Breast epithelium (tissue), 4 donors: Measurements from ENCODE around the gene SEMA4D. TPM values are rescaled to one million over a fixed set of nuclear protein-coding genes. Genes with fewer than 3 reads are reported as not detected.

ENCODE experiments used
- DNase-seq, 2 donors: peaks; one replicate each; pipeline ENCODE4 v3.0.0-alpha.2; 2019; ENCODE audit warnings: low spot score in 2 of 2
- H3K27ac ChIP-seq, 2 donors: fragments of 200-600 bp; sonication (generic) in 1 of 2; one replicate each; pipeline ENCODE4 v1.5.1; 2016 to 2019; ENCODE audit warnings: mild to moderate bottlenecking in 1 of 2
- H3K27me3 ChIP-seq, 2 donors: fragments of 200-600 bp; sonication (generic) in 1 of 2; one replicate each; pipeline versions ENCODE4 v1.5.1 to v1.6.0; 2017 to 2019; ENCODE audit warnings: control low read depth in 1 of 2, mild to moderate bottlenecking in 1 of 2
- H3K36me3 ChIP-seq: fragments of 200-600 bp; one replicate; pipeline ENCODE4 v1.5.1; 2019
- H3K4me1 ChIP-seq, 2 donors: fragments of 200-600 bp; sonication (generic); one replicate each; pipeline ENCODE4 v1.5.1; 2016 to 2019; ENCODE audit warnings: control low read depth in 1 of 2
- H3K4me3 ChIP-seq, 3 donors: fragments of 200-600 bp; sonication (generic); 1 replicate in 2 of 3; 2 replicates in 1 of 3; pipeline ENCODE4 v1.5.1; 2016 to 2019; ENCODE audit warnings: mild to moderate bottlenecking in 3 of 3, moderate library complexity in 2 of 3
- H3K9me3 ChIP-seq, 2 donors: fragments of 200-600 bp; sonication (generic) in 1 of 2; one replicate each; pipeline ENCODE4 v1.5.1; 2016 to 2019; ENCODE audit warnings: control low read depth in 1 of 2
- CTCF ChIP-seq, 3 donors: fragments of 450-650 bp; IDR thresholded peaks; one replicate each; pipeline ENCODE4 v1.5.1; 2016 to 2017; ENCODE audit warnings: antibody characterized with exemption in 3 of 3, mild to moderate bottlenecking in 3 of 3, moderate library complexity in 3 of 3
- POLR2A ChIP-seq: fragments of 450-650 bp; IDR thresholded peaks from one replicate; pipeline ENCODE4 v1.6.1; 2016; ENCODE audit warnings: antibody characterized with exemption, mild to moderate bottlenecking, moderate library complexity
- POLR2AphosphoS5 ChIP-seq, 3 donors: sonication (generic); formaldehyde crosslinking; IDR thresholded peaks; one replicate each; pipeline ENCODE4 v1.6.1; 2017; ENCODE audit warnings: antibody characterized with exemption in 3 of 3
- intact Hi-C: fragments of 100-400 bp; cut with DNase I; formaldehyde crosslinking; loops from one replicate; pipeline ENCODE4 v1.15.1; 2023; ENCODE audit warnings: low total_unique reads
- total RNA-seq, 3 donors: library from RNA; depleted of rRNA; stranded (reverse); fragments of >200 nt; gene quantifications; one replicate each; pipeline ENCODE4 v1.1.0, GENCODE V29; 2016

Gene SEMA4D
- total RNA-seq, 3 donors from 2014 or later = 9.9 to 24.6 (median 16.1) TPM

- no peaks in the 10 kb centered on the region for H3K4me1 ChIP-seq
- no peaks in the 10 kb centered on the region for H3K27me3 ChIP-seq
- intact Hi-C loops = no loop called here
- no peaks in the 10 kb centered on the region for H3K9me3 ChIP-seq
- no peaks in the 10 kb centered on the region for H3K36me3 ChIP-seq
- no peak overlapping the region for H3K4me3 ChIP-seq
- TF ChIP-seq CTCF (IDR thresholded peaks at IDR 0.05) = no peak
- no peak for TF ChIP-seq POLR2A
- TF ChIP-seq POLR2AphosphoS5 (IDR thresholded peaks at IDR 0.05) = no peak
- DNase-seq = no peak
- no peak overlapping the region for H3K27ac ChIP-seq
Observed at GRCh38 chr9:89413963-89414638, 83.8 kb downstream of the SEMA4D start.

GRCh38 chr9:89412951-89413350, 85.0 kb downstream of the SEMA4D start:
- H3K27ac ChIP-seq = no peak overlapping the region
- H3K27me3 ChIP-seq = no peaks in the 10 kb centered on the region
- intact Hi-C loops = no loop called here
- H3K36me3 ChIP-seq = no peaks in the 10 kb centered on the region
- H3K9me3 ChIP-seq = no peaks in the 10 kb centered on the region
- no peak for TF ChIP-seq POLR2AphosphoS5 (IDR thresholded peaks at IDR 0.05)
- no peak for TF ChIP-seq POLR2A
- H3K4me1 ChIP-seq = no peaks in the 10 kb centered on the region
- no peak for DNase-seq
- no peak overlapping the region for H3K4me3 ChIP-seq

GRCh38 chr9:89412541-89412940, 85.4 kb downstream of the SEMA4D start:
- TF ChIP-seq CTCF (IDR thresholded peaks at IDR 0.05) = no peak
- no peak for TF ChIP-seq POLR2A
- TF ChIP-seq POLR2AphosphoS5 (IDR thresholded peaks at IDR 0.05) = no peak
- H3K4me1 ChIP-seq = no peaks in the 10 kb centered on the region
- H3K9me3 ChIP-seq = peaks cover 0 to under 1% of the 10 kb centered on the region in 2 donors
- H3K4me3 ChIP-seq = no peak overlapping the region
- intact Hi-C loops = no loop called here
- H3K27me3 ChIP-seq = no peaks in the 10 kb centered on the region
- DNase-seq = no peak
- no peak overlapping the region for H3K27ac ChIP-seq
- no peaks in the 10 kb centered on the region for H3K36me3 ChIP-seq

GRCh38 chr9:89411759-89412158, 86.2 kb downstream of the SEMA4D start:
- Histone ChIP-seq H3K27ac (no peak overlapping the region), H3K9me3 (peaks cover 0 to 6% of the 10 kb centered on the region in 2 donors), H3K4me3 (no peak overlapping the region), H3K27me3 (no peaks in the 10 kb centered on the region), H3K36me3 (no peaks in the 10 kb centered on the region), H3K4me1 (no peaks in the 10 kb centered on the region)
- intact Hi-C loops = no loop called here
- DNase-seq = no peak
- TF ChIP-seq POLR2A (no peak), CTCF (IDR thresholded peaks at IDR 0.05) (no peak)

GRCh38 chr9:89410641-89411350, 87.1 kb downstream of the SEMA4D start:
- Histone ChIP-seq H3K27me3 (no peaks in the 10 kb centered on the region), H3K36me3 (no peaks in the 10 kb centered on the region), H3K4me1 (no peaks in the 10 kb centered on the region), H3K27ac (no peak overlapping the region), H3K9me3 (peaks cover 0 to 6% of the 10 kb centered on the region in 2 donors), H3K4me3 (no peak overlapping the region)
- intact Hi-C loops = no loop called here
- TF ChIP-seq POLR2A (no peak), POLR2AphosphoS5 (IDR thresholded peaks at IDR 0.05) (no peak), CTCF (IDR thresholded peaks at IDR 0.05) (no peak)
- DNase-seq = no peak
